ENCODE data around the gene SHROOM1.

SHROOM1 gene

GRCh38 chr5:132830436-132831094 is at the start of gene SHROOM1:
Gene SHROOM1 (minus strand): TSS chr5:132830647. CDS start chr5:132826140, 4,507 bp downstream.
- TF ChIP-seq ZNF274 (IDR thresholded peaks at IDR 0.05; ENCODE audit: low read depth, low read length), result no peak
- peak within 1 kb of the TSS; percentile 70; the same call in 1 of the 2 replicates for H3K4me3 ChIP-seq (ENCODE audit: low read length)

GRCh38 chr5:132877938-132878337 is 47.5 kb upstream of the SHROOM1 start:
- no peak for TF ChIP-seq ZNF274 (IDR thresholded peaks at IDR 0.05; ENCODE audit: low read depth, low read length)

GRCh38 chr5:132877466-132877865 is 47.0 kb upstream of the SHROOM1 start:
- no peak for TF ChIP-seq ZNF274 (IDR thresholded peaks at IDR 0.05; ENCODE audit: low read depth, low read length)
- H3K4me3 ChIP-seq (ENCODE audit: low read length), result no peak overlapping the region

More at GRCh38 chr5:132877938-132878337, 47.5 kb upstream of the SHROOM1 start:
- H3K4me3 ChIP-seq (ENCODE audit: low read length), result no peak overlapping the region

GRCh38 chr5:132876020-132876759 is 45.7 kb upstream of the SHROOM1 start:
- H3K4me3 ChIP-seq (ENCODE audit: low read length), result no peak overlapping the region
- no peak for TF ChIP-seq ZNF274 (IDR thresholded peaks at IDR 0.05; ENCODE audit: low read depth, low read length)

GRCh38 chr5:132873930-132874271 is 43.5 kb upstream of the SHROOM1 start:
- H3K4me3 ChIP-seq (ENCODE audit: low read length), result no peak overlapping the region

GRCh38 chr5:132873119-132873929 is 42.9 kb upstream of the SHROOM1 start, which contains the start of gene LEAP2:
Gene LEAP2 (plus strand): TSS chr5:132873668. CDS start chr5:132873695, 27 bp downstream.
- no peak within 1 kb of the TSS for H3K4me3 ChIP-seq (ENCODE audit: low read length)
- no peak for TF ChIP-seq ZNF274 (IDR thresholded peaks at IDR 0.05; ENCODE audit: low read depth, low read length)

More at GRCh38 chr5:132873930-132874271, 43.5 kb upstream of the SHROOM1 start:
- no peak for TF ChIP-seq ZNF274 (IDR thresholded peaks at IDR 0.05; ENCODE audit: low read depth, low read length)

- TF ChIP-seq ZNF274 (IDR thresholded peaks at IDR 0.05; ENCODE audit: low read depth, low read length), result no peak
- no peak overlapping the region for H3K4me3 ChIP-seq (ENCODE audit: low read length)
Measured at GRCh38 chr5:132872788-132873118, 42.3 kb upstream of the SHROOM1 start.

GRCh38 chr5:132871459-132872284 is 41.2 kb upstream of the SHROOM1 start:
- no peak overlapping the region for H3K4me3 ChIP-seq (ENCODE audit: low read length)
- no peak for TF ChIP-seq ZNF274 (IDR thresholded peaks at IDR 0.05; ENCODE audit: low read depth, low read length)

- no peak for TF ChIP-seq ZNF274 (IDR thresholded peaks at IDR 0.05; ENCODE audit: low read depth, low read length)
- H3K4me3 ChIP-seq (ENCODE audit: low read length), result no peak overlapping the region
Measured at GRCh38 chr5:132870801-132871200, 40.4 kb upstream of the SHROOM1 start.

GRCh38 chr5:132868754-132869153 is 38.3 kb upstream of the SHROOM1 start:
- H3K4me3 ChIP-seq (ENCODE audit: low read length), result no peak overlapping the region
- no peak for TF ChIP-seq ZNF274 (IDR thresholded peaks at IDR 0.05; ENCODE audit: low read depth, low read length)

- H3K4me3 ChIP-seq (ENCODE audit: low read length), result peak overlapping the region; percentile 86
- TF ChIP-seq ZNF274 (IDR thresholded peaks at IDR 0.05; ENCODE audit: low read depth, low read length), result no peak
Measured at GRCh38 chr5:132867046-132867451, 36.6 kb upstream of the SHROOM1 start.

GRCh38 chr5:132866342-132867045 is 36.0 kb upstream of the SHROOM1 start, which contains the start of the genes GDF9 and UQCRQ:
Gene GDF9 (minus strand): TSS chr5:132866469. CDS start chr5:132864533, 1,936 bp downstream.
Gene UQCRQ (plus strand): TSS chr5:132866642. CDS start chr5:132866882, 240 bp downstream.
- peak within 1 kb of the TSS; percentile 86 for H3K4me3 ChIP-seq (ENCODE audit: low read length)
- no peak for TF ChIP-seq ZNF274 (IDR thresholded peaks at IDR 0.05; ENCODE audit: low read depth, low read length)
